K562 (cell line): ENCODE data around the gene HES4. TPM values are rescaled to one million over a fixed set of nuclear protein-coding genes. Genes with fewer than 3 reads are reported as not detected.

Experiments
- ATAC-seq: fragments of 200-7000 bp; cut with Tn5 transposase; 3 replicates; pipeline ENCODE4 v1.9.1; 2020; ENCODE audit warnings: moderate library complexity
- BruUV-seq: library from RNA; stranded (reverse); fragments of 400-500 nt; replicated peaks from 2 replicates; lab custom pipeline; 2021; lab: Mats Ljungman, UMichigan
- CTCF ChIA-PET: fragments of 300-600 bp; formaldehyde crosslinking; extraction: SDS; loops from one replicate; lab custom pipeline; 2021; ENCODE audit warnings: low intra/inter-chr PET ratio; lab: Yijun Ruan, JAX
- POLR2A ChIA-PET: fragments of 300-600, 350-650 bp; sonication (Branson Sonifier 250); formaldehyde crosslinking; extraction: SDS; loops from one replicate; lab custom pipeline; 2021; ENCODE audit warnings: antibody characterized with exemption, inconsistent platforms; lab: Yijun Ruan, JAX
- DNase-seq, 4 experiments: peaks; one replicate each; pipeline versions ENCODE4 v3.0.0 to v3.0.0-alpha.2; 2011 to 2018; ENCODE audit warnings: low spot score in 3 of 4, mixed read lengths in 3 of 4; ENCODE audit errors: extremely low read depth in 1 of 4
- FAIRE-seq: peaks from 2 replicates; lab custom pipeline; 2011; peaks lifted over from hg19 to GRCh38; lab: Jason Lieb, UNC
- H2AFZ ChIP-seq: 2 replicates; pipeline ENCODE4 v1.6.0; 2011; ENCODE audit warnings: low read depth, low read length, control low read depth, inconsistent platforms
- H3K27ac ChIP-seq: fragments of 200-600 bp; 3 replicates; pipeline ENCODE4 v1.8.0; 2011; ENCODE audit warnings: low read depth, mild to moderate bottlenecking, control low read depth, inconsistent platforms, low read length, moderate library complexity, mixed read lengths; ENCODE audit errors: extremely low read depth
- H3K27me3 ChIP-seq, 2 experiments: fragments of 300-600 bp in 1 of 2; 2 replicates in 1 of 2; 3 replicates in 1 of 2; pipeline versions ENCODE4 v1.6.0 to v1.8.0; 2011; ENCODE audit warnings: inconsistent platforms in 2 of 2, low read length in 2 of 2, mild to moderate bottlenecking in 1 of 2, mixed read lengths in 1 of 2, moderate library complexity in 1 of 2; ENCODE audit not compliant: control insufficient read depth in 2 of 2, insufficient read depth in 2 of 2
- H3K36me3 ChIP-seq: fragments of 300-600 bp; 3 replicates; pipeline ENCODE4 v1.8.0; 2011; ENCODE audit warnings: mild to moderate bottlenecking, low read length, inconsistent platforms; ENCODE audit not compliant: control insufficient read depth, insufficient read depth
- H3K4me1 ChIP-seq, 2 experiments: fragments of 200-600 bp in 1 of 2; replicated peaks in 1 of 2; 2 replicates in 1 of 2; 3 replicates in 1 of 2; pipeline versions ENCODE4 v1.5.1 to v1.8.0; 2011; ENCODE audit warnings: inconsistent platforms in 2 of 2, low read length in 2 of 2, mild to moderate bottlenecking in 1 of 2, mixed read lengths in 1 of 2, moderate library complexity in 1 of 2; ENCODE audit not compliant: control insufficient read depth in 2 of 2, insufficient read depth in 2 of 2
- H3K4me2 ChIP-seq: 2 replicates; pipeline ENCODE4 v1.6.1; 2011; ENCODE audit warnings: low read length, control low read depth, inconsistent platforms, mixed read lengths; ENCODE audit not compliant: insufficient read depth
- H3K4me3 ChIP-seq: fragments of 200-600 bp; sonication (generic), shearing (Covaris generic); 2 replicates; pipeline ENCODE4 v1.5.1; 2016; ENCODE audit warnings: control low read depth, inconsistent platforms
- H3K79me2 ChIP-seq: fragments of 200-600 bp; 3 replicates; pipeline ENCODE4 v1.8.0; 2011; ENCODE audit warnings: low read length, inconsistent platforms; ENCODE audit not compliant: control insufficient read depth, insufficient read depth
- H3K9ac ChIP-seq, 2 experiments: 2 replicates each; pipeline versions ENCODE4 v1.6.0 to v1.6.1; 2011; ENCODE audit warnings: low read depth in 2 of 2, low read length in 2 of 2, control low read depth in 1 of 2, inconsistent platforms in 1 of 2, mild to moderate bottlenecking in 1 of 2, mixed read lengths in 1 of 2; ENCODE audit not compliant: insufficient read depth in 1 of 2
- H3K9me1 ChIP-seq: one replicate; pipeline ENCODE4 v1.6.0; 2011; ENCODE audit warnings: inconsistent platforms, mild to moderate bottlenecking, low read length, moderate library complexity; ENCODE audit not compliant: control insufficient read depth, insufficient read depth
- H3K9me3 ChIP-seq: replicated peaks from 2 replicates; pipeline ENCODE4 v1.5.1; 2011; ENCODE audit warnings: low read depth, low read length, inconsistent platforms; ENCODE audit not compliant: control insufficient read depth, insufficient read depth
- H4K20me1 ChIP-seq: replicated peaks from 2 replicates; pipeline ENCODE4 v1.6.1; 2011; ENCODE audit warnings: low read length, inconsistent platforms, mixed read lengths; ENCODE audit not compliant: control insufficient read depth, insufficient read depth
- CBFA2T2 ChIP-seq: fragments of 450-650 bp; conservative IDR thresholded peaks from 2 replicates; pipeline ENCODE4 v1.6.1; 2017; ENCODE audit warnings: mild to moderate bottlenecking
- GABPA ChIP-seq: fragments of 200-800 bp; sonication (Bioruptor generic); conservative IDR thresholded peaks from 2 replicates; pipeline ENCODE4 v1.6.1; 2016; ENCODE audit warnings: low read depth, missing genetic modification characterization, missing compliant biosample characterization
- RBM39 ChIP-seq: fragments of 200-400 bp; formaldehyde crosslinking; optimal IDR thresholded peaks from 2 replicates; pipeline ENCODE3; 2018; ENCODE audit warnings: low read depth, low read length
- SAFB ChIP-seq: fragments of 200-400 bp; formaldehyde crosslinking; IDR thresholded peaks from 2 replicates; pipeline ENCODE4 v1.6.1; 2017; ENCODE audit warnings: low read depth, low read length, borderline replicate concordance
- SRSF1 ChIP-seq: fragments of 200-400 bp; formaldehyde crosslinking; IDR thresholded peaks from 2 replicates; pipeline ENCODE4 v1.6.1; 2017; ENCODE audit warnings: mild to moderate bottlenecking, low read depth, low read length, moderate library complexity
- TBP ChIP-seq: optimal IDR thresholded peaks from 2 replicates; pipeline ENCODE3; 2011; ENCODE audit warnings: low read depth, low read length, improper control_type of control experiment
- TGIF2 ChIP-seq: sonication (generic); formaldehyde crosslinking; IDR thresholded peaks from 2 replicates; pipeline ENCODE4 v1.8.1; 2022; ENCODE audit warnings: mild to moderate bottlenecking, missing genetic modification reagents, moderate library complexity
- ZFP91 ChIP-seq: sonication (generic); formaldehyde crosslinking; IDR thresholded peaks from 2 replicates; pipeline ENCODE4 v1.8.0; 2022; ENCODE audit warnings: mild to moderate bottlenecking, missing genetic modification reagents
- ZNF253 ChIP-seq: fragments of 250-450 bp; sonication (Bioruptor Pico); conservative IDR thresholded peaks from 2 replicates; pipeline ENCODE4 v1.6.1; 2021; ENCODE audit warnings: mild to moderate bottlenecking
- ZNF41 ChIP-seq: fragments of 250-450 bp; sonication (Bioruptor Pico); conservative IDR thresholded peaks from 2 replicates; pipeline ENCODE4 v1.4.0; 2020; ENCODE audit warnings: mild to moderate bottlenecking
- ZNF644 ChIP-seq: fragments of 200-800 bp; sonication (Bioruptor generic); IDR thresholded peaks from 2 replicates; pipeline ENCODE4 v1.6.1; 2016; ENCODE audit warnings: low read depth, missing genetic modification characterization, missing compliant biosample characterization
- ZNF76 ChIP-seq: fragments of 250-450 bp; sonication (Bioruptor Pico); IDR thresholded peaks from 2 replicates; pipeline ENCODE4 v1.4.0; 2020; ENCODE audit warnings: mild to moderate bottlenecking, moderate library complexity, borderline replicate concordance
- ZZZ3 ChIP-seq: fragments of 450-650 bp; IDR thresholded peaks from 2 replicates; pipeline ENCODE4 v1.6.1; 2016; ENCODE audit warnings: antibody characterized with exemption, mild to moderate bottlenecking, moderate library complexity
- WGBS: fragments of 100-300 bp; shearing (Covaris generic); methylation state at CpG from one replicate; pipeline ENCODE4 v1.1.6; 2016; ENCODE audit warnings: low coverage, mixed read lengths; ENCODE audit not compliant: insufficient coverage; ENCODE audit errors: missing lambda C conversion rate; 5-methylcytosine and 5-hydroxymethylcytosine counted together
- in situ Hi-C: fragments of 300-500 bp; cut with MboI; formaldehyde crosslinking; loops from 4 replicates; pipeline ENCODE4 v1.15.0; 2018; ENCODE audit warnings: inconsistent platforms, mixed read lengths
- intact Hi-C: fragments of 100-400 bp; cut with micrococcal nuclease; formaldehyde crosslinking; loops from 2 replicates; pipeline ENCODE4 v1.14.2; 2022
- polyA plus RNA-seq, 8 experiments: library from polyadenylated mRNA; depleted of rRNA in 4 of 8; stranded (reverse) in 5 of 8; unstranded in 3 of 8; fragments of >200 nt; fragmentation: Nextera tagmentation in 2 of 8; fragmentation: Illumina TruSeq in 1 of 8; extraction: Ambion mirVana in 2 of 8; extraction: Trizol in 1 of 8; gene quantifications; 2 replicates each; pipeline versions ENCODE4 v1.2.1 to v1.2.3, GENCODE V29; 2011 to 2014; ENCODE audit warnings: inconsistent platforms in 1 of 8, missing spikeins in 1 of 8
- total RNA-seq, 7 experiments: library from RNA; depleted of rRNA in 6 of 7; stranded (reverse); fragments of >200 nt in 6 of 7; fragmentation: Illumina TruSeq in 2 of 7; extraction: Trizol in 2 of 7; gene quantifications; 2 replicates each; pipeline versions ENCODE4 v1.2.1 to v1.2.3, GENCODE V29; 2011 to 2021; ENCODE audit warnings: low replicate concordance in 1 of 7
- TF ChIP-seq, protein P1 (sequence below): sonication (generic); formaldehyde crosslinking; IDR thresholded peaks from 2 replicates; pipeline ENCODE4 v1.4.0; 2020; ENCODE audit warnings: mild to moderate bottlenecking, missing genetic modification reagents
- TF ChIP-seq, protein P2 (sequence below): sonication (generic); formaldehyde crosslinking; IDR thresholded peaks from 2 replicates; pipeline ENCODE4 v1.8.1; 2023; ENCODE audit warnings: mild to moderate bottlenecking, missing genetic modification reagents
- TF ChIP-seq, protein P3 (sequence below): sonication (generic); formaldehyde crosslinking; IDR thresholded peaks from 2 replicates; pipeline ENCODE4 v1.8.0; 2022; ENCODE audit warnings: mild to moderate bottlenecking, missing genetic modification reagents

HES4 gene
- total and polyA plus RNA-seq, 9 of the 15 experiments (the other 6 are each of a cell fraction or from before 2014, with no cell fraction given), result 0.21 to 43.7 (median 5.3) TPM; not detected in 2

- no peak overlapping the region for H3K4me3 ChIP-seq
- no peak overlapping the region for H2AFZ ChIP-seq
- peaks cover 0 to 70% of the 10 kb centered on the region in 2 experiments; a peak in 3 of 5 replicates for H3K4me1 ChIP-seq
- no TSS peak for BruUV-seq
- H3K27me3 ChIP-seq, result no peaks in the 10 kb centered on the region
- H3K9me1 ChIP-seq, result no peaks in the 10 kb centered on the region
- CTCF ChIA-PET, result interaction anchor here (0.9 to 1.3 kb wide), 2 partner anchors 15 to 258 kb away, joined by 4 to 6 read pairs; no protein-coding TSS in a partner anchor
- DNase-seq (no peak), ATAC-seq (no peak), FAIRE-seq (no peak)
- in situ Hi-C loops, result no loop called here
- H3K79me2 ChIP-seq, result no peaks in the 10 kb centered on the region; the same call in 2 of the 3 replicates
- WGBS, result 97% methylated on average over 23 of the region's 71 CpGs
- no peak overlapping the region for H3K27ac ChIP-seq
- intact Hi-C loops, result loop anchor here (1.0 kb wide), 2 partner anchors 28 to 82 kb away; partner anchors contain the start of gene C1orf159
- H3K4me2 ChIP-seq, result no peak overlapping the region
- TF ChIP-seq, protein P1, sequence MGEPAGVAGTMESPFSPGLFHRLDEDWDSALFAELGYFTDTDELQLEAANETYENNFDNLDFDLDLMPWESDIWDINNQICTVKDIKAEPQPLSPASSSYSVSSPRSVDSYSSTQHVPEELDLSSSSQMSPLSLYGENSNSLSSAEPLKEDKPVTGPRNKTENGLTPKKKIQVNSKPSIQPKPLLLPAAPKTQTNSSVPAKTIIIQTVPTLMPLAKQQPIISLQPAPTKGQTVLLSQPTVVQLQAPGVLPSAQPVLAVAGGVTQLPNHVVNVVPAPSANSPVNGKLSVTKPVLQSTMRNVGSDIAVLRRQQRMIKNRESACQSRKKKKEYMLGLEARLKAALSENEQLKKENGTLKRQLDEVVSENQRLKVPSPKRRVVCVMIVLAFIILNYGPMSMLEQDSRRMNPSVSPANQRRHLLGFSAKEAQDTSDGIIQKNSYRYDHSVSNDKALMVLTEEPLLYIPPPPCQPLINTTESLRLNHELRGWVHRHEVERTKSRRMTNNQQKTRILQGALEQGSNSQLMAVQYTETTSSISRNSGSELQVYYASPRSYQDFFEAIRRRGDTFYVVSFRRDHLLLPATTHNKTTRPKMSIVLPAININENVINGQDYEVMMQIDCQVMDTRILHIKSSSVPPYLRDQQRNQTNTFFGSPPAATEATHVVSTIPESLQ, result no peak
- TF ChIP-seq RBM39, result no peak
- no peak for TF ChIP-seq SAFB
- no peak for TF ChIP-seq TBP
- no peak for TF ChIP-seq ZNF76
- TF ChIP-seq GABPA (tag), result no peak
- TF ChIP-seq, protein P2, sequence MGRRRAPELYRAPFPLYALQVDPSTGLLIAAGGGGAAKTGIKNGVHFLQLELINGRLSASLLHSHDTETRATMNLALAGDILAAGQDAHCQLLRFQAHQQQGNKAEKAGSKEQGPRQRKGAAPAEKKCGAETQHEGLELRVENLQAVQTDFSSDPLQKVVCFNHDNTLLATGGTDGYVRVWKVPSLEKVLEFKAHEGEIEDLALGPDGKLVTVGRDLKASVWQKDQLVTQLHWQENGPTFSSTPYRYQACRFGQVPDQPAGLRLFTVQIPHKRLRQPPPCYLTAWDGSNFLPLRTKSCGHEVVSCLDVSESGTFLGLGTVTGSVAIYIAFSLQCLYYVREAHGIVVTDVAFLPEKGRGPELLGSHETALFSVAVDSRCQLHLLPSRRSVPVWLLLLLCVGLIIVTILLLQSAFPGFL (CRISPR knock-in tag), result no peak
- no peak for TF ChIP-seq TGIF2 (CRISPR knock-in tag)
- TF ChIP-seq, protein P3, sequence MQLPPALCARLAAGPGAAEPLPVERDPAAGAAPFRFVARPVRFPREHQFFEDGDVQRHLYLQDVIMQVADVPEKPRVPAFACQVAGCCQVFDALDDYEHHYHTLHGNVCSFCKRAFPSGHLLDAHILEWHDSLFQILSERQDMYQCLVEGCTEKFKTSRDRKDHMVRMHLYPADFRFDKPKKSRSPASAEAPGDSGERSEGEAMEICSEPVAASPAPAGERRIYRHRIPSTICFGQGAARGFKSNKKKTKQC (CRISPR knock-in tag), result no peak
- no peak for TF ChIP-seq SRSF1
- TF ChIP-seq ZFP91 (CRISPR knock-in tag), result no peak
- no peak for TF ChIP-seq ZNF41
- TF ChIP-seq ZNF644 (tag), result no peak
- no peak for TF ChIP-seq ZNF253 (CRISPR knock-in tag)
- TF ChIP-seq CBFA2T2, result no peak
- no peak for TF ChIP-seq ZZZ3
- POLR2A ChIA-PET, result interaction anchor here (1.1 to 1.2 kb wide), 2 partner anchors 10 to 29 kb away, joined by 4 read pairs; no protein-coding TSS in a partner anchor
- H3K36me3 ChIP-seq, result peaks cover 13% of the 10 kb centered on the region; the same call in 1 of the 3 replicates
- H3K9ac ChIP-seq, result no peak overlapping the region
- H4K20me1 ChIP-seq, result peaks cover 24% of the 10 kb centered on the region
- no peaks in the 10 kb centered on the region for H3K9me3 ChIP-seq
Measured at GRCh38 chr1:1033731-1034438, 34.0 kb upstream of the HES4 start.
